Measurements from ENCODE around the gene ZFP92.

ZFP92 gene

DNA sequence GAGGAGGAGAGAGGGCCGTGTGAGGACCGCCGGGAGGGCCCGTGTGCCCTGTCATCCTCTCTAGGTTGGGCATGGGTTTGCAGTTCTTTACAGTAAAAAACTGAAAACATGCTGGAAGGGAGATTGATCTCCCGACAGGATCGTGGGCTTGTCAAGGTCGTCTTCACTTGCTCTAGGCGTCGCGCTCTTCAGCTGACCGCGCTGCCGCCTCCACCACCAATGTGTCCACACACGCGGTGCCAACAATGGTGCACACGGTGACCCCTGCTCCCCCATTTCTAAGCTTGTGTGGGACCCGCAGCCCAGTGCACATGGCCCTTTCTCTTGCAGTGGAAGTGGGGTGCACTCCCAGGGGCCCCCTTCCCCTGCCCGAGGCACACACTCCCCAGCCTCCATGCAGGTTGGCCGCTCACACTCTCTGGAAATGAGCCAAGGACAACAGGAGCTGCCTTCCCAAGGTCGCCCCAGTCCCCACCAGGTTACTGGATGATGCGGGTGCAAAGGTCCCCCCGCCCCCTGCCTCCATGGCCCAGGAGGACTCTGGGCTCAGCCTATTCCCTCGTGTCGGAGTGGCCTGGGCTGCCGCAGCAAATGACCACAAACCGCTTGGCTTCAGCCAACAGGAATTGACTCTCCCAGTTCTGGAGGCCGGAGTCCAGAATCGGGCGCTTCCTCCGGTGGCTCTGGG lies 1.7 kb upstream of the ZFP92 start:
- DNase-seq, result no peak

DNA sequence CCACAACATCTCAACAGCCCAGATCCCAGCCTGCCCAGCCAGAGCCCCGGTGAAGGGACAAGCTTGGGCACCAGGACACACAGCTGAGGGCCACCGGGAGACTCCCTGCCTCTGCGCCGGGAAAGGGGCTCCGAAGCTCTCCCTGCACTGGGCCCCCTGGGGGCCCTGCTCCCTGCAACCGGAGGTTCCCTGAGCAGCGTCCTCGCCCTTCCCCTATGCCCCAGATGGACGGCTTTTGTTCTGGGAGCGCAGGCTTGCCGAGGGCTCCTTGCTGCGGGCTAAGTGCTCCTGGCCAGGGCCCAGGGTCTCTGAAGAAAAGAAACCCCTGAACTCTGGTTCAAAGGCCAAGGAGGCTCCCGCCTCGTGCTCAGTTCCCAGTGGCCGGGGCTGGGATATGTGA lies 899 bp upstream of the ZFP92 start:
- DNase-seq, result no peak

DNA sequence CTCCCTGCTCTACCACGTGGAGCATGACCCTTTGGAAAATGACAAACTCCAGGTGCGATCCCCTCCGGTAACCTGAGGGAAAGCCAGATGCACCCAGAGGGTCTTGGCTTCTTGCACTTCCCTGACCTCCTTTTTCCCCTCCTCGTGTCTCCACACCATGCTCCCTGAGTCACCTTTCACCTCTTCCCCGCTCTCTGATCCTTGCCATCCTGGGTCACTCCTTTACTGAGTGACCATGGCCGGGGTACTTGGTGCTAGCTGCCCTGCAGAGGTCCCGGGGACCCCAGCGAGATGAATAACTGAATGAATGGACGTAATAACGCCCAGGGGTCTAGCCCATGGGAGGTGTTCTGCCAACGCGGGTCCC lies 401 bp upstream of the ZFP92 start:
- no peak for DNase-seq

DNA sequence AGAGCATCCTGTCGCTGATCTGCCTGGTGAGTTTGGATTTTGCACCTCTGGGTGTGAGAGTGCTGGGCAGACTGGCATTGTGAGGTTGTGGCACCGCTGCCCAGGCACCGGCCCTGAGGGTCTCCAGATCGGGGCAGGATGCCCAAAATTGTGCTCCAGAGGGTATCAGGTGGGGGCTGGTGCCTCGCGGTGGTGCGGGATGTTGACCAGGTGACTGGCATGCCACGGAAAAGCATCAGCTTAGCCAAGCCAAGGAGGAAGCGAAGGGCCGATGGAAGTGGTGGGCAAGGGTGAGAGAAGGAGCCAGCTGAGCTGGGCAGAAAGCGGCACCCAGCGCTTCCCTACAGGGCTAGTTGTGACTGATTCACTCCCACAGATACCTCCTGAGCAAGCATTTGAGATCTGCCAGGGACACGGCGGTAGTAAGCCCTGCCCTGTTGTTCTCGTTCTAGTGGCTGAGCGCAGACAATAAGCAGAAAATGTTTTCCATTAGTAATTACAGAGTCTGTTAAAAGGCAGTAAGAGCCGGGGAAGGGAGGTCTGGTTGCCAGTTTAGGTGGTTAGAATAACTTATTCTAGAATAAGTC lies 809 bp downstream of the ZFP92 start:
- no peak for DNase-seq

DNA sequence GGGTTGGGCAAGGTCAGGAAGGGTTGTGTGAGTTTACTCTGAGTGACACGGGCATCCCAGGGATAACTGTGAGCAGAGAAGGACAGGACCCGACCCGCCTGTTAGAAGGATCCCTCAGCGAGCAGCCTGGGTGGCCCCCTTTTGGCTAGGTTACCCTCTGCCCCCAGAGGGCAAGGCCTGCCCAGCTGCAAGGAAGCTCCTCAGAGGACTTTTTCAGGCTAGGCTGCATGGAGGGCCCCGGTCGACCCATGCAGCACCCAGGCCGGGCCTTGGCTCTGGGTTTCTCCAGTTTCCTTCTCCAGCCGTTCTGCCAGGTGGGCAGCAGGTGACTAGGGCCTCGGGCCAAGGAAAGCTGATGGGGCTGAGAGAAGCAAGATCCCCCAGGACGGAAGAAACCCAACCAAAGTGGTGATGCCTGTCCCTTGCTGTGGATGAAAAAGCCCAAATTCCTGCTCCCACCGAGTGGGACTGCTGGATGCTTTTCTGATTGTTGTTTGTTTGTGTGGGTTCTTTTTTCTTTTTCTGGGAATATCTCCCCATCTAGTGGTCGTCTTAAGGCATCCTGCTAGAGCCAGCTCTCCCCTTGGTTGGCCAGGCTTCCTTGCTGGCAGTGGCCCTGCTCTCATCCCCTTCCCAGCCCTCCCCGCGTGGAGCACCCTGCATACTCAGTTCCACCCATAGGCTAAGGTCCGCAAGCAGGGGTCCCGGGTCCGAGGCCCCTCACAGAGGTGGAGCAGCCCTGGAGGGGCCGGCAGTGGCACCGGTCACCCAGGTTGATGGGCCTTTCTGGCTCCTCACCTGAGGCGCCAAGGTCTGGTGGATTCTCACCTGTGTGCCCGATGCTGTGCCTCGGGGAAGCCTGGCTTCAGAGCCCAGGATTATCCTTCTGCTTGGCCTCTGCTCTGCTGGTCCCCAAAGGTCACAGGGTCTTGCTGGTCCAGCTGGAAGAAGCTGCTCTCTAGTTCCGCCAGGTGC lies 1.8 kb downstream of the ZFP92 start:
- no peak for DNase-seq

DNA sequence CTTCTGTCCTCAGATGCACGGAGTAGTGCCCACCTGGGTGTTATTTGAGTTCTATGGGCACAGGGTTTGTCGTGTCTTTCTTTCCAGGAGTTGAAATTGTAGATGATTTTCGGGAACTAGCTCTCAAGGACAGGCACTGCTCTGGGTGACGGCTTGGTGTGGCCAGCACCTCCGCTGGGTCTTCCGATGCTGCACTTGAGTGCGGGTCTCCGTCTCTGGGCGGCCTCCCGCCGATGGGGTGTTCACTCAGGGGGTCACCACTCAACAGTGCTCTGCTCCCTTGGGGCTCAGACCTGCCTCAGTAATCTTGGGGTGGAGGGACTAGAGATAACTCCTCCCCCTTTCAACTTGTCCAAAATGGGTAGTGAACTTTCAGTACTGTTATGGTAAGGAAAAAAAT lies 2.5 kb downstream of the ZFP92 start:
- no peak for DNase-seq

DNA sequence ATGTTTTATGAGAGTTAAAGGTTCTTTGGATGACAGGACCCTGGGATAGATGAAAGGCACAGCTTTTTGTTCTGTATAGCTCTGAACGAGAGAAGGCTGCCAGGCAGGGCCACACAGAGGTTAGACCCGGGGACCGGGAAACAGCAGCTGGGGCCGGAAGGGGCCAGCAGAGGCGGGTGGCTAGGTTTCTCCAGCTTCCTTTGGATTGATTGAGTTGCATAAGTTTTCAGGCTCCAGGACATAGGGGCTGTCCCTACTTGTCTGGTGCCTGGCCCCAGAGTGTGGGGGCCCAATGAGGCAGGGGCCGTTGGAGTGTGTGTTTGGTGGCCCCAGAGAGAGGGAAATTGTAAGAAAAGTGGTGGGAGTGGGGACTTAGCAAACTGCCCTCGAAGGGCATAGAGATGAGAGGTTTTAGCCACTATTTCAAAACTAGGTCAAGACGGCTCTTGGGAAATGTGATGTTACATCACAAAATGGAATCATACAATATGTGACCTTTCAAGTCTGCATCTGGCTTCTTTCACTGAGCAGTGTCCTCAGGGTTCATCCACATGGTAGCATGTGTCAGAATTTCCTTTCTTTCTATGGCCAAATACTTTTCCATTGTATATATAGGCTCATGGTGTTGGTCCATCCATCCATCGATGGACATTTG lies 3.7 kb downstream of the ZFP92 start:
- no peak for DNase-seq

DNA sequence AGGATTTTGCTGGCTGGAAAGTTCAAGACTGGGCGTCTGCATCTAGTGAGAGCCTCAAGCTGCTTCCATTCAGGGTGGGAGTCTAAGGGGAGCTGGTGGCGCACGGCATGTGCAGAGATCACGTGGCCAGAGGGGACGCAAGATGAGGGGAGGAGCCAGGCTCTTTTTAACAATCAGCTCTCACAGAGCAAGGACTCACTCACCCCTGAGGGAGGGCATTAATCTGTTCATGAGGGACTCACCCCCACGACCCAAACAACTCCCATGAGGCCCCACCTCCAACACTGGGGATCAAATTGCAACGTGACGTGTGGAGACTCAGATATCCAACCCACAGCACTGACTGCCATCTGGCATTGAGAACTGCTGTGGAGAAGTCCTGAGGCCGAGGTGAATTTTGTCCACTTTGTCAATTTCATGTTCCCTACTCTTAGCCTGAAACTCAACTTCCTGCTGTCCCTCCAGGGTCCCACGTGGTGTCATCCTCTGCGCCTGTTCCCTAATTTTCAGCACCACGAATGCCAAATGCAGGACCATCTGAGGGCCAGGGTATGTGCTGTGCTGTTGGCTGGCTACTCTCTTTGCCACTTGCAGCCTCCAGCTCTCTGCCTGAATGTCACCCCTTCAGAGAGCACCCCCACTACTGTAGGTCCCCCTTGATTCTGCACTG lies 5.6 kb downstream of the ZFP92 start:
- DNase-seq, result no peak

DNA sequence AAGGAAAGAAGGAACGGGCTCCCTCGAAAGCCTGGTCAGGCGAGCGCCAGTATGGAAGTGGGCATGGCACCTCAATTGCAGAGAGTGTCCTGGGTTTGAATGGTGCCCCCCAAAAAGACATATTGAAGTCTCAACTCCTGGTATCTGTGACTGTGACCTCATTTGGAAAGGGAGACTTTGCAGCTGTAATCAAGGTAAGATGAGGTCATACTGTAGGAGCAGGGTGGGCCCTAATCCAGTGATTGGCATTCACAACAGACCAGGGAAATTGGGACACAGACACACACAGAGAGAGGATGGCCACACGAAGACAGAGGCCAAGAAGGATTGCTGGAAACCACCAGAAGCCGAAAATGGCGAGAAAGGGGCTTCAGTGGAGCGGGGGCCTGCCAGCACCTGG lies 6.4 kb downstream of the ZFP92 start:
- no peak for DNase-seq

DNA sequence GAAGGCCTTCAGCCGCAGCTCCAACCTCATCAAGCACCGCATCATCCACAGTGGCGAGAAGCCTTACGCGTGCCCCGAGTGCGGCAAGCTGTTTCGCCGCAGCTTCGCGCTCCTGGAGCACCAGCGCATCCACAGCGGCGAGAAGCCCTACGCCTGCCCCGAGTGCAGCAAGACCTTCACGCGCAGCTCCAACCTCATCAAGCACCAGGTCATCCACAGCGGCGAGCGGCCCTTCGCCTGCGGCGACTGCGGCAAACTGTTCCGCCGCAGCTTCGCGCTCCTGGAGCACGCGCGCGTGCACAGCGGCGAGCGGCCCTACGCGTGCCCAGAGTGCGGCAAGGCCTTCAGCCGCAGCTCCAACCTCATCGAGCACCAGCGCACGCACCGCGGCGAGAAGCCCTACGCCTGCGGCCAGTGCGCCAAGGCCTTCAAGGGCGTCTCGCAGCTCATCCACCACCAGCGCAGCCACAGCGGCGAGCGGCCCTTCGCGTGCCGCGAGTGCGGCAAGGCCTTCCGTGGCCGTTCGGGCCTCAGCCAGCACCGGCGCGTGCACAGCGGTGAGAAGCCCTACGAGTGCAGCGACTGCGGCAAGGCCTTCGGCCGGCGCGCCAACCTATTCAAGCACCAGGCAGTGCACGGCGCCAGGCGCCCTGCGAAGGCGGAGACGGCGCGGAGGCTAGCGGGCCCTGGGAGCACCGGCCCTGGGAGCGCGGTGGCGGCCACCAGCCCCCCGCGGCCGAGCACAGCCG lies 9.8 kb downstream of the ZFP92 start:
- DNase-seq, result no peak

DNA sequence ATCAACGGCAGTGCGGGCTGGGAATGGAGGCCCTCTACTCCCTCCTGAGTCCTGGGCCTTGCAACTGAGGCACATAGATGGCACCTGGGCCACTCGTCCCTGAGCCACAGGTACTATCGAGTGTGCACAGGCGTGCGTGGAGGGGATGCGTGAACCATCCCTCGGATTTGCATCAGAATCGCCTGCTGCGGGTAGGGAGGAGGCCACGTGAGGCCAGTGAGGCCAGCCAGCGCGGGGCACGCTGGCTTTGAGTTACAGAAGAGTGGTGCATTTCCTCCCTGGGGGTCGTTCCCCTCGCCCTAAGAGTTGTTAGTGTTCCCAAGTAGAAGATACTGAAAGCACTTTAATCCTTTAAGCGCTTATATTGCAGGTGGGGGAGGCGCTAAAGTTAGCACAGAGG lies 10.6 kb downstream of the ZFP92 start:
- no peak for DNase-seq

DNA sequence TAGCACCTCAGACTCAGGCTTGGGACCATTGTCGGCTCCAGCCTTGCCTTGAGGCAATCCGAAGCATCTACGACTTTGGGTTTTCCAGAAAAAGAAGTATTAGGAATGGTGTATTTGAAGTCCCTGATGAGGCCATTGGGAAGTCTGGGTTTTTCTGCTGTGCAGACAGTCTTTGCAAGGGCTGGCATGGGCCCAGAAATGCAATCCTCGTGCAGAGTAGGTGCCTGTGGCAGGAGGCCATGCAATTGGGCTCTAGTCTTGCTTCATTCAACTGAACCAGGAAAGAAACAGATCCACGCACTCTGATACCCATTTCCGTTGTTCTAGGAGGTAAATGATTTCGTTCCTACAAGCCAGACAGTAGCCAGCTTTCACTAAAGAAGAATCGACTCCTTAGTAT lies 12.4 kb downstream of the ZFP92 start:
- DNase-seq, result no peak

DNA sequence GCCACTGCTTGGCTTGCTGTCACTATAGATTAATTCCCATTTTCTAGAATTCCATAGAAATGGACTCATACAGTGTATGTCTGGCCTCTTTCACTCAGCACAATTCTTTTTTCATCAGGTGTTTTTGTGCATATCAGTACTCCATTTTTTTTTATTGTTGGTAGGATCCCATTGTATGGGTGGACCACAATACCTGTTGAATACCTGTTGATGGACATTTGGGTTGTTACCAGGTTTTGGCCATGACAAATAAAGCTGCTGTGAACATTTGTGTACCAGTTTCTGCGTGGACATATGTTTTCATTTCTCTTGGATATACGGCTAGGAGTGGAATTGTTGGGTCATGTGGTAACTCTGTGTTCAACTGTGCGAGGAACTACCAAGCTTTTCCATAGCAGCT lies 14.9 kb downstream of the ZFP92 start:
- DNase-seq, result no peak

DNA sequence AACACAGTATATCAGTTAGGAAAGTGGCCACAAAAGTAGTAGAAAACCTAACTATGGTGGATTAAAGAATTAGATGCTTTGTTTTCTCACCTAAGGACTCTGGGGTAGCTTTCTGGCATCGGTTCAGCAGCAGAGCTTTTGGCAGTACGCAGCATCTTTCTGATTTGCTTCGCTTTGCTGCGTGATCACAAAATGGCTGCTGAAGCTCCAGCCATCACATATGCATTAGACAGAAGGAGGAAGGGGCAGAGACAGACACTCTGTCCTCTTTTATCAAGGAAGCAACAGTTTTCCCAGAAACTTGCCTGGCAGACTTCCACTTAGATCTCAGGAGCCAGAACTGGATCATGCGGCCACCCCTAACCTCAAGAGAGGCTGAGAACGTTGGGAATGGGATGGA lies 19.5 kb downstream of the ZFP92 start:
- DNase-seq, result no peak

DNA sequence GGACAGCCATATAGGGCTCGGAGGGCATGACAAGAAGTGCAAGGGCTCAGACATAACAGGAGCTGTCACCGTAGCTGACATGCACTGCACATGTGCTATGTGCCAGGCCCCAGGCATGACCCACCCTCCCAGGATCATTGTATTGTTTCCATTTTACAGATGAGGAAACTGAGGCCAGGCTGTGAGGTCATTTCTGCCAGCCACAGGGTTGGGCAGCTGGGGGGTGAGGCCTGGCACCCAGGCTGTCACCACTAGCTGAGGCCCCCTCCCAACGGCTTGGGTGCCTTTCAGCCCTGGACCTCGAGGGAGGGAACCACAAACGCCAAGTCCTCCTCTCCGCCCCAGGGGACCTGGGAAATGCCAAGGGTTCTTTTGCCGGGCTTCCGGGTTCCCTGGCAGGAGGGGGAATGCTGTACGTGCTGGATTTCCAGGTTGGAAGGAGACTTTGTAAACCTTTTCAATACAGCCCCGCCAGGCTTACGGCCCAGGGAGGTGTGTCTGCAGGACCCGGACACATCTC lies 21.9 kb downstream of the ZFP92 start:
- no peak for DNase-seq

DNA sequence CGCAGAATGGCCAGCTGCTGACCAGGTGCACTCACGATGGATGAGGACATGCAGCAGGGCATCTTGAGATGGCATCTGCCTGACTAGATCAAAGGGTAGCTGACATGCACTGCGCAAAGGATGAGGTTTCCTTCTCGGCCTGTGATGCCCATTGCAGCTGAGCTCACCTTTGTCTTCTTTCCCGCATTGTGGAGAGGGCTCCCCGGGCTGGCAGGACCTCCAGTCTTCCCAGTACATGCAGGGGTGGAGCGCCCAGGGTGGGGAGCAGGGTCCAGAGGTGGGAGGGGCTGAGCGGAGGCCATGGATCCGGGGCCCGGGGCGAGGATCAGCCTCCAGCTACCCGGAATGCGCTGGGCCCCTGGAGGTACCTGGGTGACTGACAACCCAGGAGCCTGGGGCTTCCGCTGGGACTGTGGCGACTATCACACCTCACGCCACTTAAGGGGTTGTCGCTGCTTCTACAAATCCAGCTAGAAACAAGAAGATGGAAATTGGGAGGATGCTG lies 22.6 kb downstream of the ZFP92 start:
- DNase-seq, result no peak

DNA sequence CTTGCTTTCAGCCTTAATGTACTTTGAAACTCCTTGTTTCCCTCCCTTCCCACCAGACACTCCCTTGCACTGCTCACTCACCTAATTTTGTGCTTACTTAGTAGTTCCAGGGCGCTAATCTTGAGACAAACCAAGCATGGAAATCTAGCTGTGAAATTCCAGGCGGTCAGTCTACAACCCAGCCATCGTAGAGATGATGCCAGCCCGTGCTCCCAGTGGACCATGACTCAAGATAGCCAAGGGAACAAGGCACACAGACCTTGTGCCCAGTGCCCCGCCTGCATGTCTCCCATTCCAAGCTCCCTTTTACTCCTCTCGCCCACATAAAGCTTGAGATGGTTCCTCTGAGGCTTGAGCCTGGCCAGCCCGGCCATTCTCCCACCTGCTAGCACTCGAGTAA lies 23.5 kb downstream of the ZFP92 start:
- DNase-seq, result no peak

DNA sequence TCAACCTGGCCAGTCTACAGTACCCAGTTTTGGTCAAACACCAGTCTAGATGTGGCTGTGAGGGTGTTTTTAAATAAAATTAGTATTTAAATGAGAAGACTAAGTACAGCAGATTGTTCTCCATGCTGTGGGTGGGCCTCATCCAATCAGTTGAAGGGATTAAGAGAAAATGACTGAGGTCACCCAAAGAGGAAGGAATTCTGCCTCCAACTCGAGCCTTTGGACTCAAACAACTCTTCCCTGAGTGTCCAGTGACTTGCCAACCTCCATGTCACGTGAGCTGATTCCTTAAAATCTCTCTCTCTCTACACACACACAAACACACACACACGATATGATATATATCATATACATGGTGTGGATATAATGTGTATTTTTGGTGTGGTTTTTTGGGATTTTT lies 24.6 kb downstream of the ZFP92 start:
- no peak for DNase-seq

DNA sequence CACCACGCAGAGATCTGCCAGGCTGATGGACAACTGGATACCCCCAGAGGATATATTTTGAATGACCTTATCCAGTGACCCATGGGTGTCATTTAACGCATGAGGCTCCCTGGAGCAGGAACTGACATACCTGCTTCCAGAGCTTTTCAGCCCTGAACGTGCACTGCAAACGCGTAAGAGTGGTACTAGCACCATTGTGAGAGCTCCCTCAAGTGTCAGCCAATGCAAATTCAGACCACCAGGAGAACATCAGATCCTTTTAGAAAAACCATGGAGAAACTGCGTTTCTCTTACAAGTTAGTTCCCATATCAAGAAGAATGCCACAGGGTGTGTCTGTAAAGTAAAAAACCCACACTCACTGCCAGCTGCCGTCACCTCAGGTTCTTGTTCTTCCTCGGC lies 27.3 kb downstream of the ZFP92 start:
- no peak for DNase-seq

DNA sequence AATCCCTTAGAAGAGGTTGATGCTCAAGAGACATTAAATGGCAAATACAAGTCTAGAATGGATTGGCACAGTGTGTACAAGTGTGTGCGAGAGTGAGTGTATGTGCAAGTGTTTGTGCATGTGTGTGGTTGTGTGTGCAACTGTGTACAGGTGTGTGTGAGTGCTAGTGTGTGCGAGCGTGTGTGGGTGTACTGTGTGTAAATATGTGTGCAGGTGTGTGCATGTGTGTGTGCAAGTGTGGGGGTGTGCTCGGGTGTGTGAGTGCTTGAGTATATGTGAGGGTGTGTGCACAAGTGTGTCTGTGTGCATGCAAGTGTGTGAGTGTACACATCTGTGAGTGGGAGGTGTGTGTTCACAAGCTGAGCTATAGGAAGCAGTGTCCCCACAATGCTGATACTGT lies 28.7 kb downstream of the ZFP92 start:
- DNase-seq, result no peak

DNA sequence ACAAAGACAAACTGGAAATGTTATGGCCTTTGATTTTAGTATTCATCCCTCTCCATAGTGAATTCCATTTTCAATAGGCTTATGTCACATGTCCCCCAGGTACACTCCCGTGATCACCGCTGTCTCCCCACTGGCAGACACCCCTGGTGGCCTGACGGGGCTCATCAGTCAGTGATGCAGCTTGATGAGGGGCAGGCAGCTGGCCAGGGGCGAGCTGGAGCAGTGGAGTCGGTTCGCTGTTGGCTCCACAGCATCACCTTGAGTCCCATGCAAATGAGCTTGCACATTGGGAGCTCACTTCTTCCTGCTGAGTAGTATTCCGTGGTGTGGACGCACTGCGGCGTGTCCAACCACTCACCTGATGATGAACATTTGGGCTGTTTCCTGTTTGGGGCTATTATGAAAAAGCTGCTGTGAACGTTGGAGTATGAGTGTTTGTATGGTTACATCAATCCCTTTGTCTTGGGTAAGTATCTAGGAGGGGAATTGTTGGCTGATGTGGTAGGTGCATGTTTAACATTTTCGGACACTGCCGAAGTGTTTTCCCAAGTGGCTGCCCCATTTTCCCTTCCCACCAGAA lies 29.4 kb downstream of the ZFP92 start:
- DNase-seq, result no peak
